ENCODE measurements around the gene PLN. TPM values are rescaled to one million over a fixed set of nuclear protein-coding genes. Genes with fewer than 3 reads are reported as not detected.

Gene PLN
- polyA plus RNA-seq, 1 donor (not counting 4 experiments of a cell fraction or from before 2014, with no cell fraction given), result not detected

- dilution Hi-C loops (cut with MboI; ENCODE audit: extremely low pct_ligation_motif_present, low sequenced_read_pairs), result no loop called here
- no peak overlapping the region for H2AFZ ChIP-seq (ENCODE audit: control insufficient read depth, low read length)
- H3K4me3 ChIP-seq (ENCODE audit: control insufficient read depth in 2 of 3, extremely low read depth in 1 of 3, insufficient read depth in 2 of 3, low read depth in 1 of 3, low read length in 3 of 3), result no peak overlapping the region
- no peak overlapping the region for H3K9ac ChIP-seq (ENCODE audit: control insufficient read depth, extremely low read depth, insufficient read depth, low read length)
- H3K27ac ChIP-seq (ENCODE audit: control insufficient read depth, insufficient read depth, low read length), result no peak overlapping the region
- no peaks in the 10 kb centered on the region for H3K27me3 ChIP-seq (ENCODE audit: control insufficient read depth, extremely low read depth, insufficient read depth, low read length)
- TF ChIP-seq CTCF (optimal IDR thresholded peaks at IDR 0.05 in 1 of 3, IDR thresholded peaks at IDR 0.05 in 1 of 3, conservative IDR thresholded peaks at IDR 0.05 in 1 of 3; ENCODE audit: extremely low read depth in 1 of 3, insufficient read depth in 2 of 3, low read length in 3 of 3), result no peak
- no peak for TF ChIP-seq EZH2 (IDR thresholded peaks at IDR 0.05; ENCODE audit: low read length)
- H3K36me3 ChIP-seq (ENCODE audit: control insufficient read depth in 2 of 2, extremely low read depth in 1 of 2, insufficient read depth in 2 of 2, low read length in 2 of 2), result no peaks in the 10 kb centered on the region
- no peaks in the 10 kb centered on the region for H4K20me1 ChIP-seq (ENCODE audit: control insufficient read depth, extremely low read depth, insufficient read depth, low read length)
- H3K4me1 ChIP-seq (ENCODE audit: control insufficient read depth, extremely low read depth, insufficient read depth, low read length), result no peaks in the 10 kb centered on the region
- no peak overlapping the region for H3K4me2 ChIP-seq (ENCODE audit: control insufficient read depth, extremely low read depth, insufficient read depth, low read depth, low read length)
- H3K9me1 ChIP-seq (ENCODE audit: control insufficient read depth, extremely low read depth, insufficient read depth, low read length), result no peaks in the 10 kb centered on the region
- H3K9me3 ChIP-seq (ENCODE audit: control insufficient read depth, low read depth, low read length), result no peaks in the 10 kb centered on the region
- FAIRE-seq (no peak), DNase-seq (ENCODE audit: low read depth, low spot score) (no peak)
- peaks cover 4% of the 10 kb centered on the region for H3K79me2 ChIP-seq (ENCODE audit: control insufficient read depth, insufficient read depth, low read length)
Observed at GRCh38 chr6:118530942-118531341, 17.2 kb upstream of the PLN start.

DNA sequence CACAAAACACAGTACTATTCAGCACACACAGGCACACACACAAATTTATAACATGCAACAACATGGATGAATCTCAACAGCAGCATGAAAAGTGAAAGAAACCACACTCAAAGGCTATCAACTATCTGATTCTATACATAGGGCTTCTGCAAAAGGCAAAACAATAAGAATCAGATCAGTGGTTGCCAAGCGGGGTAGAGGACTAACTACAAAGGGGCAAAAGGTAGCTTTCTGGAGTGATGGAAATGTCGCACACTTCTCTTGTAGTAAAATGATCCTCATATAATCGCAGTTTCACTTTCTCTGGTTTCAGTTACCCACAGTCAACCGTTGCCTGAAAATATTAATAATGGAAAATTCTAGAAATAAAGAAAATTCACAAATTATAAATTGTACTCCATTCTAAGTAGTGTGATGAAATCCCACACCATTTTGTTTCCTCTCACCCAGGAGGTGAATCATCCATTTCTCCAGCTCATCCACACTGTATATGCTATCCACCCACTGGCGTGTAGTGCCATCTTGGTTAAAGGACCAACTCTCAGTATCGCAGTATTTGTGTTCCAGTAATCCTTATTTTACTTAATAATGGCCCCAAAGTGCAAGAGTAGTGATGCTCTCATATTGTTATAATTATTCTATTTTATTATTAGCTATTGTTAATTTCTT, 12.8 kb upstream of the PLN start:
- Histone ChIP-seq H4K20me1 (ENCODE audit: control insufficient read depth, extremely low read depth, insufficient read depth, low read length) (no peaks in the 10 kb centered on the region), H3K4me2 (ENCODE audit: control insufficient read depth, extremely low read depth, insufficient read depth, low read depth, low read length) (no peak overlapping the region), H3K9me1 (ENCODE audit: control insufficient read depth, extremely low read depth, insufficient read depth, low read length) (no peaks in the 10 kb centered on the region), H3K9ac (ENCODE audit: control insufficient read depth, extremely low read depth, insufficient read depth, low read length) (no peak overlapping the region), H3K4me3 (ENCODE audit: control insufficient read depth in 2 of 3, extremely low read depth in 1 of 3, insufficient read depth in 2 of 3, low read depth in 1 of 3, low read length in 3 of 3) (no peak overlapping the region), H2AFZ (ENCODE audit: control insufficient read depth, low read length) (no peak overlapping the region), H3K27me3 (ENCODE audit: control insufficient read depth, extremely low read depth, insufficient read depth, low read length) (no peaks in the 10 kb centered on the region), H3K79me2 (ENCODE audit: control insufficient read depth, insufficient read depth, low read length) (peaks cover 4% of the 10 kb centered on the region), H3K4me1 (ENCODE audit: control insufficient read depth, extremely low read depth, insufficient read depth, low read length) (no peaks in the 10 kb centered on the region), H3K27ac (ENCODE audit: control insufficient read depth, insufficient read depth, low read length) (no peak overlapping the region), H3K36me3 (ENCODE audit: control insufficient read depth in 2 of 2, extremely low read depth in 1 of 2, insufficient read depth in 2 of 2, low read length in 2 of 2) (no peaks in the 10 kb centered on the region), H3K9me3 (ENCODE audit: control insufficient read depth, low read depth, low read length) (no peaks in the 10 kb centered on the region)
- FAIRE-seq (no peak), DNase-seq (ENCODE audit: low read depth, low spot score) (no peak)
- dilution Hi-C loops (cut with MboI; ENCODE audit: extremely low pct_ligation_motif_present, low sequenced_read_pairs), result no loop called here
- TF ChIP-seq EZH2 (IDR thresholded peaks at IDR 0.05; ENCODE audit: low read length) (no peak), CTCF (optimal IDR thresholded peaks at IDR 0.05 in 1 of 3, IDR thresholded peaks at IDR 0.05 in 1 of 3, conservative IDR thresholded peaks at IDR 0.05 in 1 of 3; ENCODE audit: extremely low read depth in 1 of 3, insufficient read depth in 2 of 3, low read length in 3 of 3) (no peak)
